Stimulated activated CD4-positive, alpha-beta T cell treated with anti-CD3 and anti-CD28 coated beads, TNF-alpha, amount 100 ng/mL, for 4 hours (primary cell): ENCODE results near the gene ANKS3.

Experiments used
- DNase-seq, 3 experiments: peaks; one replicate each; pipeline ENCODE4 v3.0.0-alpha.2; 2020; ENCODE audit warnings: low read depth in 3 of 3

Gene ANKS3

GRCh38 chr16:4728676-4729075 lies 5.4 kb downstream of the ANKS3 start:
- DNase-seq = no peak

- DNase-seq = no peak
These were observed 7.5 kb downstream of the ANKS3 start for GRCh38 chr16:4726616-4727015.

GRCh38 chr16:4724661-4725270 lies 9.3 kb downstream of the ANKS3 start:
- DNase-seq = no peak

GRCh38 chr16:4723071-4723767 lies 10.9 kb downstream of the ANKS3 start:
- no peak for DNase-seq

GRCh38 chr16:4718466-4718865 lies 15.6 kb downstream of the ANKS3 start:
- no peak for DNase-seq

- DNase-seq = no peak
These were observed 19.1 kb downstream of the ANKS3 start for GRCh38 chr16:4714996-4715395.

GRCh38 chr16:4713663-4714501 lies 20.2 kb downstream of the ANKS3 start:
- no peak for DNase-seq

- DNase-seq = no peak
These were observed 24.6 kb downstream of the ANKS3 start for GRCh38 chr16:4709481-4709880.

GRCh38 chr16:4706871-4707270 lies 27.2 kb downstream of the ANKS3 start:
- DNase-seq = no peak

- no peak for DNase-seq
These were observed 29.2 kb downstream of the ANKS3 start for GRCh38 chr16:4704913-4705312.

GRCh38 chr16:4704491-4704890 lies 29.6 kb downstream of the ANKS3 start:
- no peak for DNase-seq

- DNase-seq = no peak
These were observed 30.2 kb downstream of the ANKS3 start for GRCh38 chr16:4703906-4704305.

GRCh38 chr16:4702466-4702808 lies 31.6 kb downstream of the ANKS3 start:
- DNase-seq = no peak

- no peak for DNase-seq
These were observed 32.1 kb downstream of the ANKS3 start for GRCh38 chr16:4701791-4702465.

GRCh38 chr16:4700997-4701743 lies 32.9 kb downstream of the ANKS3 start:
- no peak for DNase-seq

GRCh38 chr16:4700380-4700996 lies 33.6 kb downstream of the ANKS3 start:
- no peak for DNase-seq

GRCh38 chr16:4699046-4699556 lies 35.0 kb downstream of the ANKS3 start:
- no peak for DNase-seq

- no peak for DNase-seq
These were observed 35.6 kb downstream of the ANKS3 start for GRCh38 chr16:4698321-4699045.

GRCh38 chr16:4697848-4698291 lies 36.2 kb downstream of the ANKS3 start:
- no peak for DNase-seq
